CD14-positive monocyte (primary cell): Measurements from ENCODE around the gene DHRS3. TPM values are rescaled to one million over a fixed set of nuclear protein-coding genes. Genes with fewer than 3 reads are reported as not detected.

Source experiments
- DNase-seq, 3 donors: peaks; one replicate each; pipeline ENCODE4 v3.0.0-alpha.2; 2011 to 2022
- H2AFZ ChIP-seq: 2 replicates; pipeline ENCODE4 v1.6.0; 2012; ENCODE audit warnings: mild to moderate bottlenecking, low read depth, low read length, inconsistent platforms; ENCODE audit not compliant: insufficient read depth, poor library complexity, severe bottlenecking
- H3K27ac ChIP-seq, 2 donors: 1 replicate in 1 of 2; 2 replicates in 1 of 2; pipeline ENCODE4 v1.5.1; 2012 to 2013; ENCODE audit warnings: low read length in 2 of 2, control low read depth in 1 of 2, inconsistent platforms in 1 of 2, low read depth in 1 of 2, mild to moderate bottlenecking in 1 of 2
- H3K27me3 ChIP-seq, 2 donors: one replicate each; pipeline versions ENCODE4 v1.6.0 to v1.6.1; 2011 to 2013; ENCODE audit warnings: low read length in 2 of 2; ENCODE audit not compliant: control insufficient read depth in 2 of 2, insufficient read depth in 2 of 2
- H3K36me3 ChIP-seq, 2 donors: replicated peaks in 1 of 2; 1 replicate in 1 of 2; 2 replicates in 1 of 2; pipeline versions ENCODE4 v1.5.1 to v1.6.1; 2012 to 2013; ENCODE audit warnings: low read length in 2 of 2, control low read depth in 1 of 2, inconsistent platforms in 1 of 2, mild to moderate bottlenecking in 1 of 2; ENCODE audit not compliant: insufficient read depth in 2 of 2, control insufficient read depth in 1 of 2
- H3K4me1 ChIP-seq, 2 donors: 1 replicate in 1 of 2; 2 replicates in 1 of 2; pipeline versions ENCODE4 v1.5.1 to v1.6.1; 2012 to 2013; ENCODE audit warnings: low read length in 2 of 2, control low read depth in 1 of 2, inconsistent platforms in 1 of 2, mild to moderate bottlenecking in 1 of 2, moderate library complexity in 1 of 2; ENCODE audit not compliant: insufficient read depth in 2 of 2, control insufficient read depth in 1 of 2
- H3K4me2 ChIP-seq: replicated peaks from 2 replicates; pipeline ENCODE3; 2012; ENCODE audit warnings: low read length, moderate library complexity, mild to moderate bottlenecking; ENCODE audit not compliant: poor library complexity, severe bottlenecking; ENCODE audit errors: extremely low read depth
- H3K4me3 ChIP-seq, 3 experiments: fragments of 200-600 bp in 1 of 3; sonication (generic) in 1 of 3; replicated peaks in 1 of 3; 1 replicate in 2 of 3; 2 replicates in 1 of 3; pipeline ENCODE4 v1.5.1; 2011 to 2013; ENCODE audit warnings: low read length in 3 of 3, mild to moderate bottlenecking in 3 of 3, control low read depth in 2 of 3, low read depth in 2 of 3, inconsistent platforms in 1 of 3, moderate library complexity in 1 of 3
- H3K79me2 ChIP-seq: 2 replicates; pipeline ENCODE4 v1.6.0; 2012; ENCODE audit warnings: mild to moderate bottlenecking, control low read depth, inconsistent platforms, low read length, moderate library complexity; ENCODE audit not compliant: insufficient read depth
- H3K9ac ChIP-seq: 2 replicates; pipeline ENCODE4 v1.6.0; 2017; ENCODE audit warnings: low read length, mild to moderate bottlenecking; ENCODE audit not compliant: insufficient read depth, poor library complexity, severe bottlenecking
- H3K9me3 ChIP-seq, 2 donors: replicated peaks in 1 of 2; 1 replicate in 1 of 2; 2 replicates in 1 of 2; pipeline versions ENCODE4 v1.5.1 to v1.6.1; 2012 to 2013; ENCODE audit warnings: low read length in 2 of 2, control low read depth in 1 of 2; ENCODE audit not compliant: control insufficient read depth in 1 of 2, insufficient read depth in 1 of 2
- H4K20me1 ChIP-seq: 2 replicates; pipeline ENCODE4 v1.6.0; 2012; ENCODE audit warnings: mild to moderate bottlenecking, low read length, control low read depth, moderate library complexity; ENCODE audit not compliant: insufficient read depth
- H3K27ac Mint-ChIP-seq, 7 donors: one replicate each; pipeline ENCODE4 v1.8.0; 2020; ENCODE audit warnings: mild to moderate bottlenecking in 7 of 7, mixed read lengths in 7 of 7, moderate library complexity in 6 of 7, inconsistent platforms in 2 of 7
- H3K27me3 Mint-ChIP-seq, 3 donors: one replicate each; pipeline ENCODE4 v1.8.0; 2021 to 2022; ENCODE audit warnings: low read depth in 3 of 3, mild to moderate bottlenecking in 3 of 3, mixed read lengths in 3 of 3, moderate library complexity in 3 of 3, inconsistent platforms in 1 of 3
- H3K36me3 Mint-ChIP-seq, 2 donors: one replicate each; pipeline ENCODE4 v1.8.0; 2020; ENCODE audit warnings: mixed read lengths in 2 of 2, inconsistent platforms in 1 of 2, mild to moderate bottlenecking in 1 of 2
- H3K4me1 Mint-ChIP-seq: one replicate; pipeline ENCODE4 v1.8.0; 2020; ENCODE audit warnings: mild to moderate bottlenecking, mixed read lengths
- H3K4me3 Mint-ChIP-seq, 2 donors: one replicate each; pipeline ENCODE4 v1.8.0; 2020; ENCODE audit warnings: mild to moderate bottlenecking in 2 of 2, mixed read lengths in 2 of 2, moderate library complexity in 1 of 2
- H3K9me3 Mint-ChIP-seq, 7 donors: one replicate each; pipeline ENCODE4 v1.8.0; 2020 to 2022; ENCODE audit warnings: mixed read lengths in 7 of 7, mild to moderate bottlenecking in 6 of 7, moderate library complexity in 6 of 7, inconsistent platforms in 2 of 7
- WGBS: methylation state at CpG from one replicate; pipeline ENCODE4 v1.1.5; 2013; ENCODE audit warnings: missing lambda C conversion rate; ENCODE audit not compliant: insufficient coverage; 5-methylcytosine and 5-hydroxymethylcytosine counted together
- intact Hi-C, 2 donors: fragments of 100-400 bp; cut with micrococcal nuclease; formaldehyde crosslinking; loops; one replicate each; pipeline versions ENCODE4 v1.15.0 to v1.15.1; 2023
- polyA plus RNA-seq, 3 donors: library from polyadenylated mRNA; depleted of rRNA in 1 of 3; unstranded in 2 of 3; stranded (reverse) in 1 of 3; fragments of 300-500 nt in 2 of 3; fragments of >200 nt in 1 of 3; fragmentation: Illumina TruSeq in 2 of 3; gene quantifications; 1 replicate in 2 of 3; 2 replicates in 1 of 3; pipeline ENCODE4 v1.2.3, GENCODE V29; 2012 to 2021
- TF ChIP-seq, protein P1 (sequence below): fragments of 200-600 bp; IDR thresholded peaks from one replicate; pipeline ENCODE4 v1.8.0; 2022; ENCODE audit warnings: antibody characterized with exemption, mild to moderate bottlenecking

DHRS3 gene
- polyA plus RNA-seq, 3 donors: 0.23 to 0.59 (median 0.29) TPM

DNA sequence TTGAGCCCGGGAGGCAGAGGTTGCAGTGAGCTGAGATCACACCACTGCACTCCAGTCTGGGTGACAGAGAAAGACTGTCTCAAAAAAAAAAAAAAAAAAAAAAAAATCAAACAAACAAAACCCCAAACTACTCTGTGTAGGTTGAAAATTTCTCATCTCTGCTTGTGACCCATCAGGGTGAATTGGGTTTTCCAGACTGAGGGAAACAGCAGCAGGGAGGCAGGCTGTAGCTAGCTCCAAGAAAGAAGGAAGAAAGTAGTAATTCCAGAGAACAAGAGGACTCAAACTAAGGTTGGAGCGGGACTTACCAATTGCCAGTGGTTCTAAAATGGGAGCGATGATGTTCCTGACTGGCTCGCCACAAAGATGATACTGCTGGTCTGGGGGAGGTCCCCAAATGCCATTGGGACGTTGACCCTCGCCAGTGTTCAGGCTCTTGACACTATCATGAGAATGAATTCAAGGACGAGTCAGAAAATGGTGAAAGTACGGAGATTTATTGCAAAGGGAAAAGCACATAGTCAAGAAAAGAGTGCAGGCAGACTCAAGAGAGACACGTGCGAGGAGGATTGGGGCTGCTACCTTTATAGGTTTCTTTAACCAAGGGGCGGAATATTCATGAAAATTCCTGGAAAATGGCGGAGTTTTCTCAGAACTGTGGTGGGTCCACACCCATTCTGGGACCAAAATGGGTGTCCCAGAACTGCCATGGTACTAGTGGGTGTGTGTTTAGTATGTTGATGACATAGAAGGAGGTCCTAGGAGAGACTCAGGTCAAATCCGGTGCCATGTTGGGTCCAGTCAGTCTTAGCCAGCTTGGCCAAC, 39.3 kb upstream of the DHRS3 start:
- no peak overlapping the region for H3K27ac ChIP-seq
- Mint-ChIP-seq H3K9me3 (no peaks in the 10 kb centered on the region), H3K27ac (peak overlapping the region in 1 of 7 donors; percentile 47), H3K36me3 (no peaks in the 10 kb centered on the region), H3K4me3 (no peak overlapping the region), H3K27me3 (peaks cover 4 to 5% (median 4%) of the 10 kb centered on the region in 3 donors), H3K4me1 (peaks cover 10% of the 10 kb centered on the region)
- no peaks in the 10 kb centered on the region for H3K79me2 ChIP-seq
- no peak for DNase-seq
- H3K4me3 ChIP-seq: no peak overlapping the region
- intact Hi-C loops: loop anchor here in 1 of 2 donors (5.0 kb wide), 1 partner anchor 540 kb away; no protein-coding TSS in a partner anchor
- H4K20me1 ChIP-seq: no peaks in the 10 kb centered on the region
- H3K36me3 ChIP-seq: no peaks in the 10 kb centered on the region
- no peaks in the 10 kb centered on the region for H3K27me3 ChIP-seq
- H3K9me3 ChIP-seq: no peaks in the 10 kb centered on the region
- WGBS: 97% methylated on average over 10 of the region's 13 CpGs
- peaks cover 8 to 11% of the 10 kb centered on the region in 2 donors for H3K4me1 ChIP-seq
- no peak overlapping the region for H2AFZ ChIP-seq
- TF ChIP-seq, protein P1, sequence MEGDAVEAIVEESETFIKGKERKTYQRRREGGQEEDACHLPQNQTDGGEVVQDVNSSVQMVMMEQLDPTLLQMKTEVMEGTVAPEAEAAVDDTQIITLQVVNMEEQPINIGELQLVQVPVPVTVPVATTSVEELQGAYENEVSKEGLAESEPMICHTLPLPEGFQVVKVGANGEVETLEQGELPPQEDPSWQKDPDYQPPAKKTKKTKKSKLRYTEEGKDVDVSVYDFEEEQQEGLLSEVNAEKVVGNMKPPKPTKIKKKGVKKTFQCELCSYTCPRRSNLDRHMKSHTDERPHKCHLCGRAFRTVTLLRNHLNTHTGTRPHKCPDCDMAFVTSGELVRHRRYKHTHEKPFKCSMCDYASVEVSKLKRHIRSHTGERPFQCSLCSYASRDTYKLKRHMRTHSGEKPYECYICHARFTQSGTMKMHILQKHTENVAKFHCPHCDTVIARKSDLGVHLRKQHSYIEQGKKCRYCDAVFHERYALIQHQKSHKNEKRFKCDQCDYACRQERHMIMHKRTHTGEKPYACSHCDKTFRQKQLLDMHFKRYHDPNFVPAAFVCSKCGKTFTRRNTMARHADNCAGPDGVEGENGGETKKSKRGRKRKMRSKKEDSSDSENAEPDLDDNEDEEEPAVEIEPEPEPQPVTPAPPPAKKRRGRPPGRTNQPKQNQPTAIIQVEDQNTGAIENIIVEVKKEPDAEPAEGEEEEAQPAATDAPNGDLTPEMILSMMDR: no peak
- no peak overlapping the region for H3K9ac ChIP-seq
- H3K4me2 ChIP-seq: no peak overlapping the region

DNA sequence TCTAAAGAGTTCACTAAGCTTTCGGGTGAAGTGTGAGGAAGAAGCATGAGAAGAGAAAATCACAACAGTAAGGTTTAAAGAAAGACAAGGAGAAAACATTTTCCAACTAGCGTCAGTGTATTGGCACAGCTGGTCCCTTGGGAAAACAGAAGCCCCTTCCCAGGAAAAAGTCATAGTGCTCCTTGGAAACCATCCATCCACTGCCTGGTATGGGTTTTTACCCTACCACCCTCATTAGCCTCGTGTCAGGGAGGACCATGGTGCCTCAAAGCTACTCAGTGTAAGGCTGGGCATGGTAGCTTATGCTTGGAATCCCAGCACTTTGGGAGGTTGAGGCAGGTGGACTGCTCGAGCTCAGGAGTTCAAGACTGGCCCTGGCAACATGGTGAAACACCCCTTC, 38.6 kb upstream of the DHRS3 start:
- Histone ChIP-seq H3K9me3 (no peaks in the 10 kb centered on the region), H2AFZ (no peak overlapping the region), H3K27me3 (no peaks in the 10 kb centered on the region), H3K27ac (no peak overlapping the region), H3K9ac (no peak overlapping the region), H3K4me1 (peaks cover 8 to 11% of the 10 kb centered on the region in 2 donors), H4K20me1 (no peaks in the 10 kb centered on the region), H3K79me2 (no peaks in the 10 kb centered on the region), H3K4me2 (no peak overlapping the region), H3K36me3 (no peaks in the 10 kb centered on the region), H3K4me3 (no peak overlapping the region)
- no peak overlapping the region for H3K4me3 Mint-ChIP-seq
- TF ChIP-seq, protein P1: no peak
- H3K27ac Mint-ChIP-seq: peak overlapping the region in 1 of 7 donors; percentile 47
- peaks cover 0 to 2% (median 0%) of the 10 kb centered on the region in 7 donors for H3K9me3 Mint-ChIP-seq
- no peak for DNase-seq
- WGBS: 92% methylated on average over 2 of the region's 4 CpGs
- peaks cover 10% of the 10 kb centered on the region for H3K4me1 Mint-ChIP-seq
- H3K27me3 Mint-ChIP-seq: peaks cover 4 to 6% (median 5%) of the 10 kb centered on the region in 3 donors
- intact Hi-C loops: loop anchor here in 1 of 2 donors (5.0 kb wide), 1 partner anchor 539 kb away; no protein-coding TSS in a partner anchor
- no peaks in the 10 kb centered on the region for H3K36me3 Mint-ChIP-seq
